Kidney capillary endothelial cell (primary cell): ENCODE results near the gene NAA25.
"Not testable (repeated sequence)": the region's sequence is repeated elsewhere in the genome, so short reads cannot be mapped to it uniquely, and the experiment has no call there.

Experiments used
- DNase-seq: peaks from one replicate; pipeline ENCODE4 v3.0.0-alpha.2; 2018; ENCODE audit warnings: low spot score

The NAA25 gene

GRCh38 chr12:112009596-112009995 is 99.0 kb downstream of the NAA25 start:
- not testable (repeated sequence) for DNase-seq

- DNase-seq, result no peak
Observed at GRCh38 chr12:112008918-112009317, 99.7 kb downstream of the NAA25 start.

DNA sequence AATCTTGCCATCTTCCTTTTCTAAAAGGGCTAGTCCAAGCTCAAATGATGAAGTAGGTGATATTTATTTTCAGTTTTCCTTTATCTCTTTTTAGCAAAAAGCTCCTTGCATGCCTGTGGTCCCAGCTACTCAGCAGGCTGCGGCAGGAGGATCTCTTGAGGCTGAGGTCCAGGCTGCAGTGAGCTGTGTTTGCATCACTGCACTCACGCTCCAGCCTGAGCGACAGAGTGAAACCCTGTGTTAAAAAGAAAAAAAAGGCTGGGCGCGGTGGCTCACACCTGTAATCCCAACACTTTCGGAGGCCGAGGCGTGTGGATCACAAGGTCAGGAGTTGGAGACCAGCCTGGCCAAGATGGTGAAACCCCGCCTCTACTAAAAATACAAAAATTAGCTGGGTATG is 100.6 kb downstream of the NAA25 start:
- no peak for DNase-seq

DNA sequence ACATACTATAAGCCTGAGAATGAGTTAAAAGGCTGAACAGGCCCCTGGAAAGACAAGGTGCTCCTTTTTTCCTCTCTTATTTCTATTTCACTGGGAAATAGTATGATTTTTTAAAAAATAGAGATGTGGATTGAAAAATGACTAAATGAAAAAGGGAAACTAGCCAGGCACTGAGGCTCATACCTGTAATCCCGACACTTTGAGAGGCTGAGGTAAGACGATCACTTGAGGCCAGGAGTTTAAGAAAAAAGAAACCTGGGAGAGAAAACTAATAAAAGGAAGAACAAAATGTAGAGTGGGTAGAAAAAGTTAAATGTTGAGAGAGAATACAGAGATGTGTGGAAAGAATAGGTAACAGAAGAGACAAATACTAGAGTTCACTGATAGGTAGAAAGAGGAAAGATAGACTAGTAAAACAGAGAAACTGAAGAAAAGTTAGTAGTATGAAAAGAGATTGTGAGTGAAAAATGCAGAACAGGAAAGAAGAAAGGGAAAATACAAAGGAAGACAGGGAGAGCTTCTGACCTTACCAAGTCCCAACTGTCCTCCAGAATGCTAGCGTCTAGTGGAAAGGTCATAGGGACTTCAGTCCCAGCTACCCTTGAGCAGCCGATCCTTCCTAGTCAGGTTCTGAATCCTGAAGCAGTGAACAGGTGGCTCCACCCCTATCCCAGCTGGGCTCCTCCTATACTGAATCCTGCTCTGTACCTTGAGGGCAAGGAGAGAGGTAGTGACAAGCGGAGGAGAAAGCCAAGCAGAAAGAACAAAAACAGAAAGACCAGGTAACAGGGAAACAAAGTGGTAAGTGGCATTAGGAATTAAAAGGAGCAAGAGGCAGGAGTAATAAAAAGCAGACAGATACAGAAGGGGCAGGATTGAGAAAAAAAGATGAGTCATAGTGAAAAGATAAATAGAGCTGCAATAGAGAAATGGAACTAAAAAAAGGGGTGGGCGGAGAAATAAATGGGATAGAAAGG is 102.9 kb downstream of the NAA25 start:
- DNase-seq, result no peak

- DNase-seq, result no peak
Observed at GRCh38 chr12:112004041-112004440, 104.5 kb downstream of the NAA25 start.

DNA sequence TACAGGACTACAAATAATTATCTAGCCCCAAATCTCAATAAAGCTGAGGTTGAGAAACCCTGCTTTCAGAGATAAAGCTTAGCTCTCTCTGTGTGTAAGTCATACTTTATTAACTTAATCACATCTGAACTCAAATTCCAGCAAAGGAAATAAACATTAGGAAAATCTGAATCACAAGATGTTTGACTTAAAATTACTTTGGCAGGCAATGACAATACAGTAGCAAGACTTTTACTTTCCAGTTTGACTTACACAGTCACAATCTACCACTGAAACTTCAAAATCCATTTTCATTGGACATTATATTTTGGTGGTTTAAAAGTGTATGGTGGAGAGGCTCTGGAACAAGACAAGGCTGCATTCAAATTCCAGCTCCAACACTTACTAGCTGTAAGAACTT is 107.0 kb downstream of the NAA25 start:
- DNase-seq, result no peak

- no peak for DNase-seq
Observed at GRCh38 chr12:112000820-112001219, 107.8 kb downstream of the NAA25 start.

DNA sequence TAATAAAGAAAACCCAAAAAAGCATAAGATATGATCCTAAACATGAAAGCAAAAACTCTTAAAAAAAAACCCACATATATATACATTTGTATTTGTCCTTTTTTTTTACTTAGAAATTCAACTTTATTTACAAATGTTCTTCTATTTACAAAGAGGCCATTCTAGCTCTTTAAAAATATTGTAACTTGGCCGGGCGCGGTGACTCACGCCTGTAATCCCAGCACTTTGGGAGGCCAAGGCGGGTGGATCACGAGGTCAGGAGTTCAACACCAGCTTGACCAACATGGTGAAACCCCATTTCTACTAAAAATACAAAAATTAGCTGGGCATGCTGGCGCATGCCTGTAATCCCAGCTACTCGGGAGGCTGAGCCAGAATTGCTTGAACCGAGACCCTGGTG is 109.5 kb downstream of the NAA25 start:
- not testable (repeated sequence) for DNase-seq

DNA sequence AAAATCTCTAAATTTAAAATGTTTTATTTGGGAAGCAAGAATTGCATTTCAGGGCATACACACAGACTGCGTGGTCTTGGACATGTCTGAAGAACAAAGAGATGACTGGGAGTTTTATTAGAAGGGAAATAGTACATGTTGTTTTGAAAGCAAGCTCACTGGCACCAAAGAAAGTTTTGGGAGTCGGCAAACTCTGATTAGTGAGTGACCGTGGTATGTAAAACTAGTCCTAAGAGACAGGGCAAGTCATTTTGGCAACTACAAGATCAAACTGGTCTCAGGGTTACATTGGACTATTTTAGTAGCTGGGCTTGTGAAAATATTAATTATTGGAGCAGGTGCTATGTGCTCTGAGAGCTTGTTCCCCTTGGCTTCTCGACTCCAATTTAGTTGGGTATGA is 110.6 kb downstream of the NAA25 start:
- DNase-seq, result no peak

DNA sequence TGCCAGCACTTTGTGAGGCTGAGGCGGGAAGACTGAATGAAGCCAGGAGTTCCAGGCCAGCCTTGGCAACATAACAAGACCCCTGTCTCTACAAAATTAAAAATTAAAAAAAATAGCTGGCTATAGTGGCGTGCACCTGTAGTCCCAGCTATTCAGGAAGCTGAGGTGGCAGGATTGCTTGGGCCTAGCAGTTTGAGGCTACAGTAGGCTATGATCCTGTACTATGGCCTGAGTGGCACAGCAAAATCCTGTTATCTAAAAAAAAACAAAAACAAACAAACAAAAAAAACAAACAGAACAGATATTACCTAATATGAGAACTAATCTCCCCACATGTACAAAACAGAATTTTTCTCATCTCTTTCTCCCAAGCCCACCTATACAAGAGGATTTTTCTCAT is 111.3 kb downstream of the NAA25 start:
- no peak for DNase-seq

- DNase-seq, result no peak
Observed at GRCh38 chr12:111995782-111996480, 112.7 kb downstream of the NAA25 start.

DNA sequence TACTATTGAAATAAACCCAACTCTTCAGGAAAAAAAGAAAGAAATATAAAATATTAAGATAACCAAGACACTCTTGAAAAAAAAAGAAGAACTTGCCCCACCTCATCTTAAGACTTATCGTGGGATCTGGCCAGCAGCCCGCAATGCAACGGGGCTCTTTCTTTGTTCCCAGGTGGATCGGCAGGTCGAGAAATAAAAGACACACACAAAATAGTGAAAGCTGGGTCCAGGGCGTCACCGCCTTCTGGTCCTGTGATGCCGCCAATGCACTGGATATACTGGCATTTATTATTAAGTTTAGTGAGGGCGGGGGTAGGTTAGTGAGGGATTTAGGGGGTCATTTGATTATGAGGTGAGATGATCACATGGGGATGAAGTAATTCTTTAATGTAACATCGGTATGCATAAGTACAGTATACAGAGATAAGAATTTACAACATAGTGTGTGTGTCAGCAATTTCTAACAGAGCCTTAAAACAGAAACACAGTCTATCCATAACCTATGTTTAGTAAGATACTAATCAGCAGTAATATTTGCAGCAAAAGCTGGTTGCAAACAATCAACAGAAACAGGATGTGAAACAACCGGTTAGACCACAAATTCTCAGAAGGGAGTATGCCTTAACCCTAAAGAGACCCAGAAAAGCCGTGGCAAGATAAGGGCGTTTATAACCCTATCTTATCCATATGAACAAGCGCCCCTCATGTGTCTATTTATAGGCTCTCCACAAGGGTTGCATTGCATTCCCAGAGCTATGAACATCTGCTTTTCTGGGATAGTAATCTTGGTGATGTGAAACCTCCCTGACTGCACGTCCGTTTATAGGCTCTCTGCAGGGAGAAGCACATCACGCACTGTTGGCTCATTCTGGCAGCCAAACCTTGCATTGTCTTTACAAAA is 114.1 kb downstream of the NAA25 start:
- DNase-seq, result not testable (repeated sequence)

DNA sequence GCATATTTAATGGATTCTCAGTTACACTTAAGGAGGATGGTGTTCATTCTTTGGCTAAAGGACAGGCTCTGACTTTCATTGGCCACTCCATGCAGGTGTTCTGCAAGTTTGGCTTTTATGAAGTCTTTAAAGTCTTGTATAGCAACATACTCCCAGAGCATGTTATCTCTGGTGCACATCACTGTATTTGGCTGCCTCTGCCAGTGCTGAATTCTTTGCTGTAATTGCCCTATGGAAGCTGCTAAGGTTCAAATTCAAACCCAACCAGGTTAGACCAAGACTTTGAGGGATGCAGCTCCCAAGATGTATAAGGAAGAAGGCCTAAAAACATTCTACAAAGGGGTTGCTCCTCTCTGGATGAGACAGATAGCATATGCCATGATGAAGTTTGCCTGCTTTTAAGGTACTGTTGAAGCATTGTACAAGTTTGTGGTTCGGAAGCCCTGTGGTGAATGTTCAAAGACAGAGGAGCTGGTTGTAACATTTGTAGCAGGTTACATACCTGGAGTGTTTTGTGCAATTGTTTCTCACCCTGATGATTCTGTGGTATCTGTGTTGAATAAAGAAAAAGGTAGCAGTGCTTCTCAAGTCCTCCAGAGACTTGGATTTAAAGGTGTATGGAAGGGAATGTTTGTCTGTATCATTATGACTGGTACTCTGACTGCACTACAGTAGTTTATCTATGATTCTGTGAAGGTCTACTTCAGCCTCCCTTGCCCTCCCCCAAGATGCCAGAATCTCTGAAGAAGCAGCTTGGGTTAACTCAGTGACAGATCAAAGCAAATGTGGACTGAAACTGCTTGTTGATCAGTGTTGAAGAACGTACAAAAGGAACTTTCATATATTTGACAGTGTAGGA is 115.1 kb downstream of the NAA25 start:
- DNase-seq, result no peak

DNA sequence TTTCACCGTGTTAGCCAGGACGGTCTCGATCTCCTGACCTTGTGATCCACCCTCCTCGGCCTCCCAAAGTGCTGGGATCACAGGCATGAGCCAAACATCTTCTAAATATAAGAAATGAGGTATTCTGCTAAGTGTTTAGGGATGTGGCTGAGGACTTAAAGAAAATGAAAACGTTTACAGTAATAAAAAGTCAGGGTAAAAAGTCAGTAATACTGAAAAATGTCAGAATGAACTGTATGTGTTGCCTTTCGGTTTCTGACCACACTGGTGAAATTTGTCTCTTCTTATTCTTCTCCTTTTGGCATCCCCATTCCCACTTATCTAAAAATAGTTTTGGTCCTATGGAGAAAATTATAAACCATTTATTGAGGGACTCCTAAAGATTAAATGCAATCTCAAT is 116.1 kb downstream of the NAA25 start:
- DNase-seq, result no peak

GRCh38 chr12:111991946-111992345 is 116.6 kb downstream of the NAA25 start:
- DNase-seq, result no peak

GRCh38 chr12:111991535-111991934 is 117.0 kb downstream of the NAA25 start:
- no peak for DNase-seq

- no peak for DNase-seq
Observed at GRCh38 chr12:111984820-111985219, 123.8 kb downstream of the NAA25 start.

GRCh38 chr12:111981987-111982386 is 126.6 kb downstream of the NAA25 start:
- DNase-seq, result no peak

DNA sequence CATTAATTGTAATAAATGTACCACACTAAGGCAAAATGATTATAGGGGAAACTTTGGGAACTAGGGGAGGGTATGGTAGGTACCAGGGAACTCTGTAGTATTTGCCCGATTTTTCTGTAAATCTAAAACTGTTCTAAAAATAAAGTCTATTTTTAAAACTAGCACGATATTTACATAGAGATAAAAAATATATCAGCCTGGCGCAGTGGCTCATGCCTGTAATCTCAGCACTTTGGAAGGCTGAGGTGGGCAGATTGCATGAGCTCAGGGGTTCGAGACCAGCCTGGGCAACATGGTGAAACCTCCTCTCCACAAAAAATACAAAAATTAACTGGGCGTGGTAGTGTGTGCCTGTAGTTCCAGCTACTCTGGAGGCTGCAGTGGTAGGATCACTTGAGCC is 128.0 kb downstream of the NAA25 start:
- no peak for DNase-seq

GRCh38 chr12:111978545-111978944 is 130.0 kb downstream of the NAA25 start:
- no peak for DNase-seq

- no peak for DNase-seq
Observed at GRCh38 chr12:111976860-111977259, 131.7 kb downstream of the NAA25 start.
